Aorta (tissue), 5 donors: ENCODE measurements around the gene BIRC7. TPM values are rescaled to one million over a fixed set of nuclear protein-coding genes. Genes with fewer than 3 reads are reported as not detected.

Experiments
- ATAC-seq: fragments of 200-7000 bp; cut with Tn5 transposase; one replicate; pipeline ENCODE4 v1.9.1; 2022; ENCODE audit warnings: moderate library complexity; ENCODE audit not compliant: low FRiP score
- DNase-seq, 2 donors: peaks; one replicate each; pipeline ENCODE4 v3.0.0-alpha.2; 2020
- H3K27ac ChIP-seq, 2 donors: one replicate each; pipeline ENCODE4 v1.5.1; 2013; ENCODE audit warnings: low read length in 2 of 2, mild to moderate bottlenecking in 2 of 2, moderate library complexity in 2 of 2, control low read depth in 1 of 2, inconsistent platforms in 1 of 2, low read depth in 1 of 2
- H3K27me3 ChIP-seq, 2 donors: one replicate each; pipeline ENCODE4 v1.6.1; 2013; ENCODE audit warnings: control low read depth in 1 of 2, low read length in 1 of 2, mild to moderate bottlenecking in 1 of 2, moderate library complexity in 1 of 2; ENCODE audit not compliant: insufficient read depth in 2 of 2, control insufficient read depth in 1 of 2
- H3K36me3 ChIP-seq, 2 donors: one replicate each; pipeline ENCODE4 v1.6.1; 2013; ENCODE audit warnings: control low read depth in 1 of 2, low read length in 1 of 2, mild to moderate bottlenecking in 1 of 2; ENCODE audit not compliant: insufficient read depth in 2 of 2, control insufficient read depth in 1 of 2
- H3K4me1 ChIP-seq, 2 donors: one replicate each; pipeline ENCODE4 v1.6.1; 2013; ENCODE audit warnings: low read length in 2 of 2, control low read depth in 1 of 2, mild to moderate bottlenecking in 1 of 2, moderate library complexity in 1 of 2; ENCODE audit not compliant: insufficient read depth in 2 of 2, control insufficient read depth in 1 of 2
- H3K4me3 ChIP-seq, 2 donors: one replicate each; pipeline ENCODE4 v1.5.1; 2013; ENCODE audit warnings: low read length in 2 of 2, control low read depth in 1 of 2, mild to moderate bottlenecking in 1 of 2
- H3K9me3 ChIP-seq: one replicate; pipeline ENCODE4 v1.6.1; 2013; ENCODE audit warnings: mild to moderate bottlenecking, low read length; ENCODE audit not compliant: control insufficient read depth
- WGBS, 2 donors: extraction: QIAGEN DNeasy Blood & Tissue Kit; methylation state at CpG; one replicate each; pipeline ENCODE4 v1.1.7; 2013; 5-methylcytosine and 5-hydroxymethylcytosine counted together
- intact Hi-C, 2 donors: fragments of 100-400 bp; cut with DNase I; formaldehyde crosslinking; loops; one replicate each; pipeline versions ENCODE4 v1.14.2 to v1.15.0; 2022
- microRNA-seq, 2 donors: library from miRNA; unstranded; fragments of <30 nt; microRNA quantifications; one replicate each; pipeline ENCODE4 v1.2.0, GENCODE V29; 2020
- polyA plus RNA-seq, 2 donors: library from polyadenylated mRNA; stranded (reverse); fragments of 200-250 nt; gene quantifications; one replicate each; pipeline ENCODE4 v1.2.3, GENCODE V29; 2013
- total RNA-seq, 2 donors: library from RNA; stranded (reverse); fragmentation: NEBNext Ultra II Directional; extraction: Animal tissue kit (Norgen Biotek cat#: 25700); gene quantifications; one replicate each; pipeline ENCODE4 v1.2.1, GENCODE V29; 2021
- donor health status: healthy with polysubstance abuse.
- donor health status: Bipolar disorder and iron deficiency.
- donor health status: DM: no; HTN: no; CAD: no.
- donor health status: DM: no; HTN: no; CAD: no.
- donor health status: DM: yes; HTN: yes; CAD: no.

Gene BIRC7
- total and polyA plus RNA-seq, 4 donors = not detected

GRCh38 chr20:63287697-63288580 lies 52.2 kb downstream of the BIRC7 start:
- intact Hi-C loops = no loop called here
- H3K27me3 ChIP-seq = no peaks in the 10 kb centered on the region
- DNase-seq (peak in 1 of 2 donors; percentile 43), ATAC-seq (no peak)
- H3K9me3 ChIP-seq = no peaks in the 10 kb centered on the region
- H3K36me3 ChIP-seq = peaks cover 0 to 10% of the 10 kb centered on the region in 2 donors
- H3K4me3 ChIP-seq = no peak overlapping the region
- H3K4me1 ChIP-seq = no peaks in the 10 kb centered on the region
- whole genome bisulfite sequencing, 2 donors = 90% methylated on average over 55 of the region's 55 CpGs
- H3K27ac ChIP-seq = no peak overlapping the region

- DNase-seq (peak in 1 of 2 donors; percentile 32), ATAC-seq (no peak)
- H3K9me3 ChIP-seq = no peaks in the 10 kb centered on the region
- no peak overlapping the region for H3K4me3 ChIP-seq
- H3K4me1 ChIP-seq = no peaks in the 10 kb centered on the region
- intact Hi-C loops = no loop called here
- WGBS, 2 donors = 79 to 84% methylated on average over 28 of the region's 28 CpGs
- no peak overlapping the region for H3K27ac ChIP-seq
- peaks cover 0 to 10% of the 10 kb centered on the region in 2 donors for H3K36me3 ChIP-seq
- H3K27me3 ChIP-seq = no peaks in the 10 kb centered on the region
These were observed 53.0 kb downstream of the BIRC7 start for GRCh38 chr20:63288581-63289251.

- intact Hi-C loops = no loop called here
- no peak overlapping the region for H3K4me3 ChIP-seq
- WGBS, 2 donors = 80 to 83% methylated on average over 18 to 25 of the region's 25 CpGs
- H3K36me3 ChIP-seq = peaks cover 0 to 8% of the 10 kb centered on the region in 2 donors
- no peaks in the 10 kb centered on the region for H3K27me3 ChIP-seq
- DNase-seq (peak in 1 of 2 donors; percentile 45), ATAC-seq (no peak)
- no peaks in the 10 kb centered on the region for H3K9me3 ChIP-seq
- H3K4me1 ChIP-seq = no peaks in the 10 kb centered on the region
- no peak overlapping the region for H3K27ac ChIP-seq
These were observed 53.8 kb downstream of the BIRC7 start for GRCh38 chr20:63289311-63290135.

Small RNAs within 50 kb of the gene (microRNA-seq; reads per million reads assigned to microRNA genes)
- gene MIR3196 (0 reads per million in 2 donors), gene MIR4326 (0 to 3.6 reads per million in 2 donors)

Other genes starting within 250 kb of the BIRC7 start
- gene BHLHE23, start 228.9 kb upstream of the BIRC7 start, total RNA-seq = not detected
- gene BHLHE23, start 228.9 kb upstream of the BIRC7 start, polyA plus RNA-seq = not detected
- gene YTHDF1, start 19.8 kb upstream of the BIRC7 start, total RNA-seq = 10 to 100 TPM; 27.2 to 30.4 TPM
- 10 to 100 TPM; 19.8 to 22.2 TPM for gene YTHDF1, start 19.8 kb upstream of the BIRC7 start, polyA plus RNA-seq
- not detected for gene NKAIN4, start 18.6 kb downstream of the BIRC7 start, total RNA-seq
- gene NKAIN4, start 18.6 kb downstream of the BIRC7 start, polyA plus RNA-seq = not detected
- gene ARFGAP1, start 36.9 kb downstream of the BIRC7 start, total RNA-seq = 10 to 100 TPM; 75.6 to 88.2 TPM
- gene ARFGAP1, start 36.9 kb downstream of the BIRC7 start, polyA plus RNA-seq = 100 to 1,000 TPM in 1 of 2 donors, 10 to 100 TPM in 1; 21.7 to 202 TPM
- under 1 TPM in 1 of 2 donors, not detected in 1; 0.09 TPM for gene COL20A1, start 57.3 kb downstream of the BIRC7 start, total RNA-seq
- under 1 TPM in 1 of 2 donors, not detected in 1; 0.15 TPM for gene COL20A1, start 57.3 kb downstream of the BIRC7 start, polyA plus RNA-seq
- gene CHRNA4, start 125.4 kb downstream of the BIRC7 start, total RNA-seq = not detected
- gene CHRNA4, start 125.4 kb downstream of the BIRC7 start, polyA plus RNA-seq = not detected
- gene KCNQ2, start 236.8 kb downstream of the BIRC7 start, total RNA-seq = not detected
- gene KCNQ2, start 236.8 kb downstream of the BIRC7 start, polyA plus RNA-seq = not detected